VCaP (cell line): ENCODE measurements around the gene SANBR.
"Not testable (repeated sequence)": the region's sequence is repeated elsewhere in the genome, so short reads cannot be mapped to it uniquely, and the experiment has no call there.

Experiments
- H3K27ac ChIP-seq: fragments of 450-650 bp; 2 replicates; pipeline ENCODE4 v1.5.1; 2017
- CTCF ChIP-seq: fragments of 450-650 bp; conservative IDR thresholded peaks from 2 replicates; pipeline ENCODE4 v1.5.1; 2017; ENCODE audit warnings: mild to moderate bottlenecking, moderate library complexity

The SANBR gene

GRCh38 chr2:61018798-61019197 is 46.9 kb upstream of the SANBR start:
- no peak for TF ChIP-seq CTCF
- peak overlapping the region; percentile 97 for H3K27ac ChIP-seq

- no peak overlapping the region for H3K27ac ChIP-seq
- TF ChIP-seq CTCF, result no peak
Measured at GRCh38 chr2:61021228-61021660, 44.4 kb upstream of the SANBR start.

- no peak for TF ChIP-seq CTCF
- H3K27ac ChIP-seq, result no peak overlapping the region
Measured at GRCh38 chr2:61023670-61024069, 42.0 kb upstream of the SANBR start.

GRCh38 chr2:61029533-61029932 is 36.1 kb upstream of the SANBR start:
- H3K27ac ChIP-seq, result no peak overlapping the region

GRCh38 chr2:61034592-61034991 is 31.1 kb upstream of the SANBR start:
- not testable (repeated sequence) for H3K27ac ChIP-seq

More at GRCh38 chr2:61029533-61029932, 36.1 kb upstream of the SANBR start:
- TF ChIP-seq CTCF, result no peak

- H3K27ac ChIP-seq, result not testable (repeated sequence)
Measured at GRCh38 chr2:61036643-61037042, 29.0 kb upstream of the SANBR start.

GRCh38 chr2:61042807-61043206 is 22.9 kb upstream of the SANBR start:
- no peak overlapping the region for H3K27ac ChIP-seq
- no peak for TF ChIP-seq CTCF

GRCh38 chr2:61044636-61045035 is 21.0 kb upstream of the SANBR start:
- TF ChIP-seq CTCF, result no peak
- H3K27ac ChIP-seq, result no peak overlapping the region

- H3K27ac ChIP-seq, result no peak overlapping the region
- no peak for TF ChIP-seq CTCF
Measured at GRCh38 chr2:61045226-61045625, 20.4 kb upstream of the SANBR start.
